AG04449 (cell line): ENCODE results near the gene MAN1C1.

Experiments used
- CTCF ChIA-PET: fragments of 350-600 bp; formaldehyde crosslinking; extraction: SDS; loops from one replicate; lab custom pipeline; 2021; ENCODE audit warnings: antibody characterized with exemption; lab: Yijun Ruan, JAX
- POLR2A ChIA-PET: fragments of 400-600, 350-600 bp; formaldehyde crosslinking; extraction: SDS; loops from one replicate; lab custom pipeline; 2020; ENCODE audit warnings: antibody characterized with exemption, inconsistent platforms; lab: Yijun Ruan, JAX
- DNase-seq: peaks from one replicate; pipeline ENCODE4 v3.0.0-alpha.2; 2010; ENCODE audit warnings: low read depth, low spot score
- H3K4me3 ChIP-seq: 2 replicates; pipeline ENCODE4 v1.5.1; 2011; ENCODE audit warnings: low read depth, mild to moderate bottlenecking, control low read depth, low read length
- TF ChIP-seq, protein P1 (sequence below): IDR thresholded peaks from one replicate; pipeline ENCODE4 v1.5.1; 2011; ENCODE audit warnings: mild to moderate bottlenecking, moderate library complexity, low read length, control low read depth, inconsistent platforms; ENCODE audit not compliant: insufficient read depth; ENCODE audit errors: missing control alignments

The MAN1C1 gene

DNA sequence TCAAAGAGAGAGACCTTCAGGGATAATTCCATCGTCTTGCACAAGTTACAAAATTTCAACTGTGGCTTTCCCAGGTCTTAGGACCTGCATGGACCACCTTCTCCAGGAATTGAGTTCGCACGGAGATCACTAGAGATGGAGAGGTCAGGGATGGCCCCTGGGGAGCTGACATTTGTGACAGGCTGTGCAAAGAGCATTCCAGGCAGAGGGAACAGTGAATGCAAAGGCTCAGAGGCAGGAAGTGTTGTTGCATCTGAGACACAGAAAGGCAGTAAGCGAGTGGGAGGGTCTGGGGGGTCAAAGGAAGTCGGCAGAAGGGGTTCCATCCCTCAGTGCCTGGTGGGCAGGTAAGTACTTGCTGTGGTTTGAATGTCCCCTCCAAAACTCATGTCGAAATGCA lies 173.9 kb downstream of the MAN1C1 start:
- CTCF ChIA-PET: no interaction called here
- TF ChIP-seq, protein P1, sequence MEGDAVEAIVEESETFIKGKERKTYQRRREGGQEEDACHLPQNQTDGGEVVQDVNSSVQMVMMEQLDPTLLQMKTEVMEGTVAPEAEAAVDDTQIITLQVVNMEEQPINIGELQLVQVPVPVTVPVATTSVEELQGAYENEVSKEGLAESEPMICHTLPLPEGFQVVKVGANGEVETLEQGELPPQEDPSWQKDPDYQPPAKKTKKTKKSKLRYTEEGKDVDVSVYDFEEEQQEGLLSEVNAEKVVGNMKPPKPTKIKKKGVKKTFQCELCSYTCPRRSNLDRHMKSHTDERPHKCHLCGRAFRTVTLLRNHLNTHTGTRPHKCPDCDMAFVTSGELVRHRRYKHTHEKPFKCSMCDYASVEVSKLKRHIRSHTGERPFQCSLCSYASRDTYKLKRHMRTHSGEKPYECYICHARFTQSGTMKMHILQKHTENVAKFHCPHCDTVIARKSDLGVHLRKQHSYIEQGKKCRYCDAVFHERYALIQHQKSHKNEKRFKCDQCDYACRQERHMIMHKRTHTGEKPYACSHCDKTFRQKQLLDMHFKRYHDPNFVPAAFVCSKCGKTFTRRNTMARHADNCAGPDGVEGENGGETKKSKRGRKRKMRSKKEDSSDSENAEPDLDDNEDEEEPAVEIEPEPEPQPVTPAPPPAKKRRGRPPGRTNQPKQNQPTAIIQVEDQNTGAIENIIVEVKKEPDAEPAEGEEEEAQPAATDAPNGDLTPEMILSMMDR: no peak
- POLR2A ChIA-PET: no interaction called here
- DNase-seq: no peak
- no peak overlapping the region for H3K4me3 ChIP-seq

DNA sequence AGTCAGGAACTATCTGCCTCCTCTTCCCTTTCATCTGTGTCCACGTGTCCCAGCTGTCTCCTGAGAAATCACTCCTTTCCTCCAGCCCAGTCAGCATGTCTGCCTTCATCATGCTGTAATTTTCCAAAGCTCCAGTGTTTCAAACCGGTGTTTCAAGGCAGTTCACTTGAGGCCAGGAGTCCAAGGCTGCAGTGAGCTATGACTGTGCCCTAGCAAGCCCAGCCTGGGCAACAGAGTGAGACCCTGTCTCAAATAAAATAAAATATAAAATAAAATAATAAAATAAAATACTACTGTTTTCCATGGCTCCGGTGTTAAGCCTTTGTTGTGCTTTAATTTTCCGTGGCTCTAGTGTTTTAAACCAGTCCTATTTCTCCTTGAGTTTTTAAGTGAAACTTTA lies 175.5 kb downstream of the MAN1C1 start:
- ChIA-PET CTCF (interaction anchor here (1.3 to 24.7 kb wide), 4 partner anchors 12 to 180 kb away, joined by 3 to 468 read pairs (median 3); partner anchors contain the start of gene MAN1C1), POLR2A (no interaction called here)

DNA sequence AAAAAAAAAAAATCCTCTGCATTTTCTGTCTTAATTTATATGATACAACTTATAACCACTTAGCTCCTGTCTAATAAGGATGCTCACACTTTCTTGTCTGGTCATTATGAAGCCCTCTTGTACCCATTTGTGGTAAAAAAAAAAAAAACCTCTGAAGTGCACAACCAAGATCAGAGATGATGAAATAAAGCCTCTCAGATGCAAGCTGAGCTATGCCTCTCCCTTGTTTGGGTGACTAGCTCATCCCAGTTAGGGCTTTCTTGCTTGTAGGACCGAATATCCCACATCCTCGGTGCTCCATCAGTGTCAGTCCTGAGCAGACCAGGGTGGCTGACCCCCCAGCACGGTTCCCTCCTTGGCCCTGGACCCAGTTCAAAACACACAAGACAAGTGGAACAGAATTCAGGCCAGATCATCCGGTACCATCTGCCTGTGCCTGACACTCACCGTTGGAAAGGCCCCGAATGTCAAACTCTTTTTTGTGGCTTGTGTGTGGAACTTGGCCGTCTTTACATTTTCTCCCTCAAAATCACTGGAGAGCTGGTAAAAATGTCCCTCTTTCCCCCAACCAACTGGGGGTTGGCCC lies 177.1 kb downstream of the MAN1C1 start:
- no peak overlapping the region for H3K4me3 ChIP-seq
- CTCF ChIA-PET: interaction anchor here (0.6 to 24.7 kb wide), 3 partner anchors 16 to 188 kb away, joined by 3 to 468 read pairs (median 3); partner anchors contain the start of gene MAN1C1
- TF ChIP-seq, protein P1: no peak
- POLR2A ChIA-PET: no interaction called here
- DNase-seq: no peak

More for the DNA sequence above, 175.5 kb downstream of the MAN1C1 start:
- H3K4me3 ChIP-seq: no peak overlapping the region
- TF ChIP-seq, protein P1: no peak
- DNase-seq: no peak

DNA sequence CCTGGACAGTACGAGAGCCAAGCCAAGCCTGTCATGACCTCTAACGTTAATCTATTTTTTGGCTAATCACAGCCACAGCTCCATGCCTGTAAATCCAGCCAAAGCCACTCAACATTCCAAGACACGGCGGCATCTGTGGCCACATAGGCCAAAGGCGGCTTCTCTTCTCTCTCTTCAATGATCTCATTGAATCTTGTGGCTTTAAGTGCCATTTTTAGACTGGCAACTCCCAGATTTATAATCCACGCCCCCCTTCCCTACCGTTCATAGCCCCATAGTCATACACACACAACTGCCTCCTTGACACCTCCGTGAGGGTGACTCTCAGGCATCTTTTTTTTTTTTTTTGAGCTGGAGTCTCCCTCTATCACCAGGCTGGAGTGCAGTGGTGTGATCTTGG lies 177.7 kb downstream of the MAN1C1 start:
- no peak for DNase-seq
- POLR2A ChIA-PET: no interaction called here
- TF ChIP-seq, protein P1: no peak
- no peak overlapping the region for H3K4me3 ChIP-seq
- CTCF ChIA-PET: interaction anchor here (1.0 to 24.7 kb wide), 2 partner anchors 170 to 182 kb away, joined by 3 to 468 read pairs; partner anchors contain the start of gene MAN1C1

DNA sequence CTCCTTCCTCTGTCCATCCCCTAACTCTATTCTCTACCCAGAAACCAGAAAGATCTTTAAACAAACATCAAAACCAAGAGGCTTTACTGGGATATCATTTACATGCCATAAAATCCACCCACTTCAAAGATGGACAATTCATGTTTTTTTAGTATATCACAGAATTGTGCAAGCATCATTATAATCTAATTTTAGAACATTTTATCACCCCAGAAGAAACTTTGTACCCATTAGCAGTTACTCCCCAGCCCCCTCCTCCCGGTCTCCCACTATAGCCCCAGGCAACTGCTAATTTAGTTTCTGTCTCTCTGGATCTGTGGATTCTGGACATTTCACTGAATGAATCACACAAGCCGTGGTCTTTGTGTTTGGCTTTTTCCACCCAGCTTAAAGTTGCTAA lies 178.6 kb downstream of the MAN1C1 start:
- ChIA-PET CTCF (interaction anchor here (1.4 to 24.7 kb wide), 4 partner anchors 8 to 223 kb away, joined by 3 to 468 read pairs (median 9); partner anchors contain the start of gene MAN1C1), POLR2A (interaction anchor here (0.5 kb wide), 1 partner anchor 273 kb away, joined by 3 read pairs; no protein-coding TSS in a partner anchor)
- DNase-seq: no peak
- no peak overlapping the region for H3K4me3 ChIP-seq
- TF ChIP-seq, protein P1: no peak
